Muscle of leg (tissue), 11 donors: ENCODE data around the gene PPP3CA. TPM values are rescaled to one million over a fixed set of nuclear protein-coding genes. Genes with fewer than 3 reads are reported as not detected.
"Not testable (repeated sequence)": the region's sequence is repeated elsewhere in the genome, so short reads cannot be mapped to it uniquely, and the experiment has no call there.

ENCODE experiments used
- DNase-seq: peaks from one replicate; pipeline ENCODE4 v3.0.0; 2013
- H3K27ac ChIP-seq: one replicate; pipeline ENCODE4 v1.5.1; 2013; ENCODE audit warnings: mild to moderate bottlenecking, low read length, control low read depth
- H3K27me3 ChIP-seq: one replicate; pipeline ENCODE4 v1.6.1; 2013; ENCODE audit warnings: low read length; ENCODE audit not compliant: control insufficient read depth, insufficient read depth
- H3K36me3 ChIP-seq: one replicate; pipeline ENCODE4 v1.6.1; 2013; ENCODE audit warnings: low read length; ENCODE audit not compliant: control insufficient read depth, insufficient read depth
- H3K4me1 ChIP-seq: one replicate; pipeline ENCODE4 v1.6.1; 2013; ENCODE audit warnings: low read length; ENCODE audit not compliant: control insufficient read depth, insufficient read depth
- H3K4me3 ChIP-seq: one replicate; pipeline ENCODE4 v1.5.1; 2013; ENCODE audit warnings: low read length, control low read depth
- H3K9me3 ChIP-seq: replicated peaks from 2 replicates; pipeline ENCODE4 v1.6.1; 2013; ENCODE audit warnings: low read depth, low read length; ENCODE audit not compliant: control insufficient read depth
- WGBS: methylation state at CpG from one replicate; pipeline ENCODE4 v1.1.5; 2013; ENCODE audit warnings: missing lambda C conversion rate; ENCODE audit not compliant: insufficient coverage; 5-methylcytosine and 5-hydroxymethylcytosine counted together
- polyA plus RNA-seq, 8 donors: library from polyadenylated mRNA; unstranded; fragments of 120-200 nt; gene quantifications; one replicate each; pipeline versions ENCODE4 v1.2.1 to v1.2.3, GENCODE V29; 2013; ENCODE audit warnings: inconsistent platforms in 1 of 8, low replicate concordance in 1 of 8; ENCODE audit not compliant: insufficient read length in 8 of 8, insufficient read depth in 1 of 8
- total RNA-seq: library from RNA; stranded (reverse); fragments of 120-200 nt; gene quantifications from one replicate; pipeline ENCODE4 v1.2.4, GENCODE V29; 2013

The PPP3CA gene
- total and polyA plus RNA-seq, 9 donors: 18.2 to 41.9 (median 29.9) TPM

GRCh38 chr4:101098666-101099400 is 248.5 kb downstream of the PPP3CA start:
- H3K9me3 ChIP-seq: no peaks in the 10 kb centered on the region
- no peaks in the 10 kb centered on the region for H3K36me3 ChIP-seq
- 100% methylated on average over 1 of the region's 4 CpGs for WGBS
- no peak overlapping the region for H3K27ac ChIP-seq
- no peak for DNase-seq
- no peaks in the 10 kb centered on the region for H3K27me3 ChIP-seq
- H3K4me1 ChIP-seq: peaks cover 7% of the 10 kb centered on the region
- no peak overlapping the region for H3K4me3 ChIP-seq

- not testable (repeated sequence) for H3K27me3 ChIP-seq, H3K36me3 ChIP-seq, H3K27ac ChIP-seq, H3K4me3 ChIP-seq, H3K9me3 ChIP-seq, DNase-seq, H3K4me1 ChIP-seq
Measured at GRCh38 chr4:101092609-101093008, 254.7 kb downstream of the PPP3CA start.

GRCh38 chr4:101089168-101089567 is 258.2 kb downstream of the PPP3CA start:
- no peak overlapping the region for H3K4me3 ChIP-seq
- no peaks in the 10 kb centered on the region for H3K27me3 ChIP-seq
- H3K4me1 ChIP-seq: no peaks in the 10 kb centered on the region
- no peak for DNase-seq
- no peaks in the 10 kb centered on the region for H3K9me3 ChIP-seq
- H3K36me3 ChIP-seq: no peaks in the 10 kb centered on the region
- no peak overlapping the region for H3K27ac ChIP-seq
- 81% methylated on average over 2 of the region's 2 CpGs for whole genome bisulfite sequencing

- H3K4me1 ChIP-seq: no peaks in the 10 kb centered on the region
- H3K4me3 ChIP-seq: no peak overlapping the region
- whole genome bisulfite sequencing: no CpG with 5 or more reads among the region's 1 CpG
- H3K27me3 ChIP-seq: no peaks in the 10 kb centered on the region
- no peak overlapping the region for H3K27ac ChIP-seq
- H3K36me3 ChIP-seq: no peaks in the 10 kb centered on the region
- no peaks in the 10 kb centered on the region for H3K9me3 ChIP-seq
- DNase-seq: no peak
Measured at GRCh38 chr4:101086801-101087586, 260.3 kb downstream of the PPP3CA start.

GRCh38 chr4:101083131-101083530 is 264.2 kb downstream of the PPP3CA start:
- no peaks in the 10 kb centered on the region for H3K27me3 ChIP-seq
- no peaks in the 10 kb centered on the region for H3K36me3 ChIP-seq
- no peak for DNase-seq
- no CpG with 5 or more reads among the region's 3 CpGs for WGBS
- H3K9me3 ChIP-seq: no peaks in the 10 kb centered on the region
- no peak overlapping the region for H3K4me3 ChIP-seq
- H3K27ac ChIP-seq: no peak overlapping the region
- no peaks in the 10 kb centered on the region for H3K4me1 ChIP-seq

GRCh38 chr4:101081695-101082369 is 265.5 kb downstream of the PPP3CA start:
- no peak for DNase-seq
- Histone ChIP-seq H3K4me3 (no peak overlapping the region), H3K4me1 (no peaks in the 10 kb centered on the region), H3K9me3 (no peaks in the 10 kb centered on the region), H3K36me3 (no peaks in the 10 kb centered on the region), H3K27ac (no peak overlapping the region), H3K27me3 (no peaks in the 10 kb centered on the region)
- WGBS: no CpG with 5 or more reads among the region's 3 CpGs

GRCh38 chr4:101081166-101081565 is 266.2 kb downstream of the PPP3CA start:
- Histone ChIP-seq H3K36me3 (no peaks in the 10 kb centered on the region), H3K27ac (no peak overlapping the region), H3K9me3 (no peaks in the 10 kb centered on the region), H3K27me3 (no peaks in the 10 kb centered on the region), H3K4me3 (no peak overlapping the region), H3K4me1 (no peaks in the 10 kb centered on the region)
- DNase-seq: no peak

- H3K27ac ChIP-seq: no peak overlapping the region
- H3K27me3 ChIP-seq: no peaks in the 10 kb centered on the region
- no peaks in the 10 kb centered on the region for H3K9me3 ChIP-seq
- no CpG with 5 or more reads among the region's 2 CpGs for WGBS
- DNase-seq: no peak
- H3K36me3 ChIP-seq: no peaks in the 10 kb centered on the region
- no peaks in the 10 kb centered on the region for H3K4me1 ChIP-seq
- no peak overlapping the region for H3K4me3 ChIP-seq
Measured at GRCh38 chr4:101078950-101079349, 268.4 kb downstream of the PPP3CA start.

- DNase-seq: no peak
- Histone ChIP-seq H3K27me3 (no peaks in the 10 kb centered on the region), H3K4me1 (no peaks in the 10 kb centered on the region), H3K4me3 (no peak overlapping the region), H3K36me3 (no peaks in the 10 kb centered on the region), H3K27ac (no peak overlapping the region), H3K9me3 (no peaks in the 10 kb centered on the region)
- WGBS: no CpG with 5 or more reads among the region's 1 CpG
Measured at GRCh38 chr4:101076032-101076431, 271.3 kb downstream of the PPP3CA start.

- H3K27ac ChIP-seq: no peak overlapping the region
- no peaks in the 10 kb centered on the region for H3K9me3 ChIP-seq
- no peaks in the 10 kb centered on the region for H3K4me1 ChIP-seq
- WGBS: no CpG with 5 or more reads among the region's 1 CpG
- no peak overlapping the region for H3K4me3 ChIP-seq
- DNase-seq: no peak
- no peaks in the 10 kb centered on the region for H3K27me3 ChIP-seq
- no peaks in the 10 kb centered on the region for H3K36me3 ChIP-seq
Measured at GRCh38 chr4:101075536-101075935, 271.8 kb downstream of the PPP3CA start.
